Choroid plexus epithelial cell (primary cell): ENCODE data around the gene ACRBP.
"Not testable (repeated sequence)": the region's sequence is repeated elsewhere in the genome, so short reads cannot be mapped to it uniquely, and the experiment has no call there.

Experiments
- DNase-seq: peaks from one replicate; pipeline ENCODE4 v3.0.0-alpha.2; 2010; ENCODE audit warnings: low read depth
- H3K4me3 ChIP-seq: 2 replicates; pipeline ENCODE4 v1.5.1; 2011; ENCODE audit warnings: low read depth, mild to moderate bottlenecking, control low read depth, low read length, moderate library complexity
- CTCF ChIP-seq: conservative IDR thresholded peaks from 2 replicates; pipeline ENCODE4 v1.5.1; 2011; ENCODE audit warnings: low read depth, mild to moderate bottlenecking, control low read depth, inconsistent platforms, low read length, moderate library complexity

ACRBP gene

GRCh38 chr12:6605421-6606330 is 41.6 kb downstream of the ACRBP start:
- H3K4me3 ChIP-seq: peak overlapping the region; percentile 83
- DNase-seq: peak; percentile 47
- TF ChIP-seq CTCF: no peak

- H3K4me3 ChIP-seq: peak overlapping the region; percentile 83
- DNase-seq: no peak
- no peak for TF ChIP-seq CTCF
Observed at GRCh38 chr12:6604259-6605029, 42.8 kb downstream of the ACRBP start.

- H3K4me3 ChIP-seq: peak overlapping the region; percentile 38
- DNase-seq: peak; percentile 55
- no peak for TF ChIP-seq CTCF
Observed at GRCh38 chr12:6603095-6603567, 44.1 kb downstream of the ACRBP start.

GRCh38 chr12:6602526-6602925 is 44.7 kb downstream of the ACRBP start:
- TF ChIP-seq CTCF: no peak
- H3K4me3 ChIP-seq: no peak overlapping the region
- no peak for DNase-seq

- H3K4me3 ChIP-seq, DNase-seq: not testable (repeated sequence)
Observed at GRCh38 chr12:6595673-6596072, 51.6 kb downstream of the ACRBP start.

GRCh38 chr12:6592087-6592486 is 55.1 kb downstream of the ACRBP start:
- no peak for TF ChIP-seq CTCF
- no peak for DNase-seq
- no peak overlapping the region for H3K4me3 ChIP-seq
